Karpas-422 (cell line): ENCODE data around the gene ALG1L2. TPM values are rescaled to one million over a fixed set of nuclear protein-coding genes. Genes with fewer than 3 reads are reported as not detected.
"Not testable (repeated sequence)": the region's sequence is repeated elsewhere in the genome, so short reads cannot be mapped to it uniquely, and the experiment has no call there.

ENCODE experiments used
- DNase-seq: peaks from one replicate; pipeline ENCODE4 v3.0.0-alpha.2; 2015
- H2AFZ ChIP-seq: fragments of 200-600 bp; sonication (generic); 2 replicates; pipeline ENCODE4 v1.6.1; 2014; ENCODE audit warnings: antibody characterized with exemption, low read length, mixed read lengths
- H3K27ac ChIP-seq: fragments of 200-600 bp; sonication (generic); 2 replicates; pipeline ENCODE4 v1.5.1; 2014; ENCODE audit warnings: mild to moderate bottlenecking, low read length, moderate library complexity
- H3K27me3 ChIP-seq: fragments of 200-600 bp; sonication (generic); 2 replicates; pipeline ENCODE4 v1.6.1; 2014; ENCODE audit warnings: low read length, mixed read lengths
- H3K36me3 ChIP-seq: fragments of 200-600 bp; sonication (generic); 2 replicates; pipeline ENCODE4 v1.6.1; 2014; ENCODE audit warnings: low read length, mixed read lengths; ENCODE audit not compliant: insufficient read depth
- H3K4me1 ChIP-seq: fragments of 200-600 bp; sonication (generic); 2 replicates; pipeline ENCODE4 v1.6.1; 2014; ENCODE audit warnings: mild to moderate bottlenecking, low read length, mixed read lengths
- H3K4me2 ChIP-seq: fragments of 200-600 bp; sonication (generic); 2 replicates; pipeline ENCODE4 v1.6.1; 2014; ENCODE audit warnings: low read length, low read depth, mild to moderate bottlenecking; ENCODE audit not compliant: poor library complexity, severe bottlenecking
- H3K4me3 ChIP-seq: fragments of 200-600 bp; sonication (generic); 2 replicates; pipeline ENCODE4 v1.5.1; 2014; ENCODE audit warnings: mild to moderate bottlenecking, antibody characterized with exemption, low read length, mixed read lengths
- H3K79me2 ChIP-seq: fragments of 200-600 bp; sonication (generic); 2 replicates; pipeline ENCODE4 v1.6.1; 2014; ENCODE audit warnings: mild to moderate bottlenecking, low read length, mixed read lengths
- H3K9ac ChIP-seq: fragments of 200-600 bp; sonication (generic); 2 replicates; pipeline ENCODE4 v1.6.0; 2014; ENCODE audit warnings: low read length
- H3K9me2 ChIP-seq: fragments of 200-600 bp; sonication (generic), shearing (Covaris generic); replicated peaks from 2 replicates; pipeline ENCODE4 v1.6.0; 2014; ENCODE audit warnings: mild to moderate bottlenecking, low read length, moderate library complexity; ENCODE audit not compliant: insufficient read depth
- H3K9me3 ChIP-seq: fragments of 300-700, 200-600 bp; sonication (generic); 2 replicates; pipeline ENCODE4 v1.6.1; 2014; ENCODE audit warnings: low read length, mixed read lengths
- H4K20me1 ChIP-seq: fragments of 200-600 bp; sonication (generic); 2 replicates; pipeline ENCODE4 v1.6.1; 2014; ENCODE audit warnings: mild to moderate bottlenecking, antibody characterized with exemption, low read length, low read depth; ENCODE audit not compliant: insufficient read depth
- total RNA-seq: library from RNA; depleted of rRNA; stranded (reverse); fragments of >200 nt; shearing (Covaris generic); gene quantifications from 2 replicates; pipeline ENCODE4 v1.2.3, GENCODE V29; 2014; ENCODE audit warnings: low replicate concordance

Gene ALG1L2
- total RNA-seq, 1 experiment from 2014 or later: not detected

- Histone ChIP-seq H3K4me3 (peak overlapping the region; percentile 36; the same call in 1 of the 2 replicates), H2AFZ (peak overlapping the region; percentile 43; the same call in 1 of the 2 replicates), H3K4me2 (peak overlapping the region; percentile 61), H3K4me1 (peaks cover 29% of the 10 kb centered on the region), H3K9ac (peak overlapping the region; percentile 27; the same call in 1 of the 2 replicates)
- not testable (repeated sequence) for H3K9me2 ChIP-seq, H4K20me1 ChIP-seq, H3K27me3 ChIP-seq, H3K9me3 ChIP-seq, H3K79me2 ChIP-seq, H3K36me3 ChIP-seq, H3K27ac ChIP-seq
- DNase-seq: peak; percentile 75
Observed at GRCh38 chr3:130057536-130058266, 23.9 kb upstream of the ALG1L2 start.

GRCh38 chr3:130058267-130058657 is 23.4 kb upstream of the ALG1L2 start:
- not testable (repeated sequence) for H3K9me3 ChIP-seq, DNase-seq, H3K27me3 ChIP-seq, H3K9ac ChIP-seq, H4K20me1 ChIP-seq, H3K79me2 ChIP-seq, H3K9me2 ChIP-seq, H3K4me3 ChIP-seq, H2AFZ ChIP-seq, H3K27ac ChIP-seq, H3K36me3 ChIP-seq
- Histone ChIP-seq H3K4me2 (peak overlapping the region; percentile 61), H3K4me1 (peaks cover 29% of the 10 kb centered on the region)

DNA sequence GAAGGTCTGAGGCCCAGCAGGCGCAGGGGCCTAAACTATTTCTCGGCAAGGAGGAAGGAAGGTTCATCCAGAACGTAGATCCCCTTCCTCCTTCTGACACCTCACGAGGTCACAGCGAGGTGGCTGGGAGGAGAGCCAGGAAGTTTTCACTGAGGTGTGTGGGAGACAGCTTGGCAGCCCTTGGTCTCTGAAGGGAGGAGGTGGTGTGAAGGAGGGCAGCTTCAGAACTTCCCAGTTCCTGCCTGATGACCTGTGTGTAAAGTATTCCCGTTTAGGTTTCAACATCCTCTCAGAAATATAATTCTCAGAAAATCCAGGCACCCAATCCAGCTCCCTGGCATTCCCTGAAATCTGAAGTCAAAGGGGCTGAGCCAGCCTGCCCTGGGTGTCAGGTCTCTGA is 22.9 kb upstream of the ALG1L2 start:
- not testable (repeated sequence) for H2AFZ ChIP-seq, H3K27me3 ChIP-seq, H3K9ac ChIP-seq, H3K4me2 ChIP-seq, H4K20me1 ChIP-seq, DNase-seq, H3K36me3 ChIP-seq, H3K9me2 ChIP-seq, H3K27ac ChIP-seq, H3K4me3 ChIP-seq, H3K9me3 ChIP-seq, H3K79me2 ChIP-seq
- H3K4me1 ChIP-seq: peaks cover 24% of the 10 kb centered on the region

DNA sequence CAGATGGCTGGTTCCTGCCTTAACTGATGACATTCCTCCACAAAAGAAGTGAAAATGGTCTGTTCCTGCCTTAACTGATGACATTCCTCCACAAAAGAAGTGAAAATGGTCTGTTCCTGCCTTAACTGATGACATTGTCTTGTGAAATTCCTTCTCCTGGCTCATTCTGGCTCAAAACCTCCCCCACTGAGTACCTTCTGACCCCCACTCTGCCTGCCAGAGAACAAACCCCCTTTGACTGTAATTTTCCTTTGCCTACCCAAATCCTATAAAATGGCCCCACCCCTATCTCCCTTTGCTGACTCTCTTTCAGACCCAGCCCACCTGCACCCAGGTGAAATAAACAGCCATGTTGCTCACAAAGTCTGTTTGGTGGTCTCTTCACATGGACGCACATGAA is 22.5 kb upstream of the ALG1L2 start:
- H3K9me3 ChIP-seq, H2AFZ ChIP-seq, H3K4me2 ChIP-seq: not testable (repeated sequence)

DNA sequence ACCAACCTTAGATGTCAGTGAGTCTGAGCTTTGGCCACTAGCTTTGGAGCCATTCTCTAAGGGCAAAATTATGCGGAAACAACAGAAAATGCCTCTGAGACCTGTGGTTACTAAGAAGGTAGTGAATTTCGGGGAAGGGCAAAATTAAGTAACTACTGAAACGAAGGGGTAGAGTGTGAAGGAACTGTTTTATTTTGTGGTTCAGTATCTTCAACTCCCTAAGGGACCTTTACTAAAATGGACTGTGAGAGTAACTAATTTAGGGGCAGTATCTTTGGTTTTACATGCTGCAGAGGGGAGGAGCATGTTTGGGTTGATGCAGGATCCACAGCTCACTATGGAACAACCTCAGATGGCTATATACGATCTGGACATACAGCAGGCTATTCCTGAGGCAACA is 8.0 kb upstream of the ALG1L2 start:
- Histone ChIP-seq H3K9ac (no peak overlapping the region), H3K36me3 (no peaks in the 10 kb centered on the region), H3K4me1 (peaks cover 12% of the 10 kb centered on the region), H3K4me2 (peak overlapping the region; percentile 35), H3K9me2 (no peaks in the 10 kb centered on the region), H3K79me2 (no peaks in the 10 kb centered on the region), H3K9me3 (no peaks in the 10 kb centered on the region), H4K20me1 (no peaks in the 10 kb centered on the region), H2AFZ (no peak overlapping the region), H3K27me3 (no peaks in the 10 kb centered on the region), H3K4me3 (peak overlapping the region; percentile 25; the same call in 1 of the 2 replicates), H3K27ac (no peak overlapping the region)
- DNase-seq: peak; percentile 51

More for the DNA sequence above, 22.5 kb upstream of the ALG1L2 start:
- H3K4me1 ChIP-seq: peaks cover 22% of the 10 kb centered on the region
- not testable (repeated sequence) for H3K27me3 ChIP-seq, H3K36me3 ChIP-seq, DNase-seq, H3K4me3 ChIP-seq, H3K27ac ChIP-seq, H3K9ac ChIP-seq, H4K20me1 ChIP-seq, H3K79me2 ChIP-seq, H3K9me2 ChIP-seq

DNA sequence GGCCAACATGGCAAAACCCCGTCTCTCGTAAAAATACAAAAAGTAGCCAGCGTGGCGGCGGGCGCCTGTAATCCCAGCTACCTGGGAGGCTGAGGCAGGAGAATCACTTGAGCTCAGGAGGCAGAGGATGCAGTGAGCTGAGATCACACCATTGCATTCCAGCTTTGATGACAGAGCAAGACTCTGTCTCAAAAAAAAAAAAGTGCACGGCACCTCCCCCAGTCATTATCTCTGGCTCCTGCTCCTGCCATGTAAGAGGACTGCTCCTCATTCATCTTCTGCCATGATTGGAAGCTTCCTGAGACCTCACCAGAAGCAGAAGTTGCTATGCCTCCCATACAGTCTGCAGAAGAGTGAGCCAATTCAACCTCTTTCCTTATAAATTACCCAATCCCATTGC is 4.0 kb upstream of the ALG1L2 start:
- H3K9me3 ChIP-seq: no peaks in the 10 kb centered on the region
- no peak overlapping the region for H3K27ac ChIP-seq
- no peaks in the 10 kb centered on the region for H3K9me2 ChIP-seq
- no peaks in the 10 kb centered on the region for H3K27me3 ChIP-seq
- DNase-seq: no peak
- no peak overlapping the region for H3K4me2 ChIP-seq
- H3K4me1 ChIP-seq: peaks cover 12% of the 10 kb centered on the region
- H3K79me2 ChIP-seq: no peaks in the 10 kb centered on the region
- no peaks in the 10 kb centered on the region for H3K36me3 ChIP-seq
- no peak overlapping the region for H2AFZ ChIP-seq
- no peak overlapping the region for H3K9ac ChIP-seq
- H4K20me1 ChIP-seq: no peaks in the 10 kb centered on the region
- H3K4me3 ChIP-seq: no peak overlapping the region

DNA sequence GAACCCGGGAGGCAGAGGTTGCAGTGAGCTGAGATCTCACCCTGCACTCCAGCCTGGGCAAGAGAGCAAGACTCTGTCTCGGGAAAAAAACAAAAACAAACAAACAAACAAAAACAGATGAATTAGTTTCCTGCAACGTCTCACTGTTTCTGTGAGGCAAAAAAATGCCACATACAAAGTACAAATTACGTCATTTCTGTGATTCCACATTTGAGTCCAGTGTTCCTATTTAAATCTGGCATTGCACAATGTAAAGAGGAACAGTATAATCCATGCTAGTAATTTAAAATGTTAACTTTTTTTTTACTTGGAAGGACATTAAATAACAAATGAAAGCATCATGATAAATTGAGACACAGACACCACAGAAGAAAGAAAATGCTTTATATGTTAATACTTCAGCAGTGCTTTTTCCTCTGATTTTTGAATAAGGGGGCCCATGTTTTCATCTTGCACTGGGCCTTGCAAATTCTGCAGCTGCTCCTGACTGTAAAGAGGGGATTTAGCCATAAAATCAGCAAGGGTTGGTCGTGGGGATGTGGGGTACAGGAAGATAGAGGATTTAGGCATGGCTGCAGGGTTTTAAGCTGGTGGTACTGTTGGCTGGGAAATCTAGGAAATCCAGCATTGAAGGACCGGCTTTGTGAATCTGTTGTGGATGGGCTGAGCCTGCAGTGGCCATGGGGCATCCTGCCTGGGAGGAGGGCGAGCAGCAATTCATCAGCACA is 1.9 kb downstream of the ALG1L2 start:
- not testable (repeated sequence) for H3K9me3 ChIP-seq, H3K4me3 ChIP-seq, H4K20me1 ChIP-seq, H3K27ac ChIP-seq, H3K4me1 ChIP-seq, H3K27me3 ChIP-seq, DNase-seq, H3K4me2 ChIP-seq, H3K9ac ChIP-seq, H3K9me2 ChIP-seq, H3K36me3 ChIP-seq, H2AFZ ChIP-seq, H3K79me2 ChIP-seq

DNA sequence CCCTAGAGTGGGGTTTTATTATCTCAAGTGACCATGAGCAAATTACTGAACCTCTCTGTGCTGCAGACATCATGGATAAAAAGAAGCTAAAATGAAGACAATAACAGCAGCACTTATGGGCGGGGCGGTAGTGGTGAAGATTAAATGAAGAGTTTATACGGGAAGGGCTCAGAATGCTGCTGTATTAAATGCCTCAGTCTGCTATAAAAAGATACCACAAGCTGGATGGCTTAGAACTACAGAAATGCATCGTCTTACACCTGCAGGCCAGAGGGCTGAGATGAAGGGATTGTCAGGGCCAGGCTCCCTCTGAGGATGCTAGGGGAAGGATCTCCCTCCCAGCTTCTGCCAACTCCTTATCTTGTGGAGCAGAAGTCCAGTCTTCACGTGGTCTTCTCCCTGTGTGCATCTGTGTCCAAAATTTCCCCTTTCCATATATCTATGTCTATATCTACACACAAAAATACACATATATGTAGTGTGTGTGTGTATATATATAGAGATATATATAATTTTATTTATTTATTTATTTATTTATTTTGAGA is 2.9 kb downstream of the ALG1L2 start:
- Histone ChIP-seq H3K4me1 (no peaks in the 10 kb centered on the region), H3K36me3 (no peaks in the 10 kb centered on the region), H3K9me2 (no peaks in the 10 kb centered on the region), H3K27me3 (no peaks in the 10 kb centered on the region), H4K20me1 (no peaks in the 10 kb centered on the region), H3K9me3 (no peaks in the 10 kb centered on the region), H2AFZ (no peak overlapping the region), H3K4me3 (no peak overlapping the region), H3K79me2 (no peaks in the 10 kb centered on the region), H3K4me2 (no peak overlapping the region), H3K27ac (no peak overlapping the region), H3K9ac (no peak overlapping the region)
- DNase-seq: no peak
